IMR-90 (cell line): Measurements from ENCODE around the gene TANGO2. TPM values are rescaled to one million over a fixed set of nuclear protein-coding genes. Genes with fewer than 3 reads are reported as not detected.

Experiments used
- ATAC-seq: fragments of 200-7000 bp; cut with Tn5 transposase; 2 replicates; pipeline ENCODE4 v1.9.1; 2020; ENCODE audit warnings: low read depth, mild to moderate bottlenecking, moderate library complexity
- BruUV-seq: library from RNA; stranded (reverse); fragments of 400-500 nt; replicated peaks from 2 replicates; lab custom pipeline; 2021; lab: Mats Ljungman, UMichigan
- CTCF ChIA-PET: fragments of 300-600 bp; formaldehyde crosslinking; extraction: SDS; loops from one replicate; lab custom pipeline; 2021; ENCODE audit warnings: antibody characterized with exemption; lab: Yijun Ruan, JAX
- POLR2A ChIA-PET: fragments of 300-600 bp; sonication (Branson Sonifier 250); formaldehyde crosslinking; loops from one replicate; lab custom pipeline; 2022; ENCODE audit warnings: antibody characterized with exemption; ENCODE audit not compliant: unreplicated experiment; lab: Charles Lee
- DNase-seq: peaks from one replicate; pipeline ENCODE4 v3.0.0; 2013
- H2AFZ ChIP-seq: replicated peaks from 2 replicates; pipeline ENCODE3; 2013; ENCODE audit warnings: low read length, mild to moderate bottlenecking; ENCODE audit not compliant: poor library complexity
- H2AK5ac ChIP-seq: 2 replicates; pipeline ENCODE4 v1.6.1; 2013; ENCODE audit warnings: low read depth, low read length, inconsistent platforms
- H2AK9ac ChIP-seq: replicated peaks from 2 replicates; pipeline ENCODE3; 2013; ENCODE audit warnings: mild to moderate bottlenecking, low read depth, low read length, moderate library complexity; ENCODE audit not compliant: poor library complexity
- H2BK120ac ChIP-seq: 2 replicates; pipeline ENCODE4 v1.6.1; 2013; ENCODE audit warnings: low read depth, low read length, inconsistent platforms
- H2BK15ac ChIP-seq: 3 replicates; pipeline ENCODE4 v1.6.1; 2013; ENCODE audit warnings: low read depth, low read length, inconsistent platforms
- H2BK20ac ChIP-seq: 2 replicates; pipeline ENCODE4 v1.6.1; 2013; ENCODE audit warnings: low read depth, mild to moderate bottlenecking, inconsistent platforms, low read length, moderate library complexity
- H2BK5ac ChIP-seq: 2 replicates; pipeline ENCODE4 v1.6.1; 2013; ENCODE audit warnings: mild to moderate bottlenecking, low read depth, low read length, inconsistent platforms; ENCODE audit not compliant: poor library complexity, severe bottlenecking
- H3K14ac ChIP-seq: replicated peaks from 2 replicates; pipeline ENCODE4 v1.6.1; 2013; ENCODE audit warnings: low read depth, low read length, inconsistent platforms
- H3K18ac ChIP-seq: 2 replicates; pipeline ENCODE4 v1.6.1; 2013; ENCODE audit warnings: low read depth, low read length, control low read depth
- H3K23ac ChIP-seq: 2 replicates; pipeline ENCODE4 v1.6.1; 2013; ENCODE audit warnings: low read depth, low read length, inconsistent platforms
- H3K27ac ChIP-seq: 2 replicates; pipeline ENCODE4 v1.5.1; 2013; ENCODE audit warnings: mild to moderate bottlenecking, control low read depth, low read length; ENCODE audit not compliant: insufficient read depth
- H3K27me3 ChIP-seq: 2 replicates; pipeline ENCODE4 v1.6.1; 2013; ENCODE audit warnings: low read length; ENCODE audit not compliant: control insufficient read depth, insufficient read depth
- H3K36me3 ChIP-seq: 2 replicates; pipeline ENCODE4 v1.6.1; 2013; ENCODE audit warnings: low read length, mixed read lengths; ENCODE audit not compliant: control insufficient read depth, insufficient read depth
- H3K4ac ChIP-seq: 2 replicates; pipeline ENCODE4 v1.6.1; 2013; ENCODE audit warnings: low read depth, low read length, inconsistent platforms
- H3K4me1 ChIP-seq: 2 replicates; pipeline ENCODE4 v1.6.1; 2013; ENCODE audit warnings: low read length, mixed read lengths; ENCODE audit not compliant: control insufficient read depth, insufficient read depth
- H3K4me2 ChIP-seq: 2 replicates; pipeline ENCODE4 v1.6.1; 2013; ENCODE audit warnings: low read depth, mild to moderate bottlenecking, control low read depth, low read length, moderate library complexity
- H3K4me3 ChIP-seq: 2 replicates; pipeline ENCODE4 v1.5.1; 2013; ENCODE audit warnings: low read depth, mild to moderate bottlenecking, control low read depth, low read length, moderate library complexity; ENCODE audit not compliant: insufficient read depth
- H3K56ac ChIP-seq: 2 replicates; pipeline ENCODE4 v1.6.1; 2013; ENCODE audit warnings: low read length, inconsistent platforms; ENCODE audit not compliant: insufficient read depth; ENCODE audit errors: extremely low read depth
- H3K79me1 ChIP-seq, 2 experiments: 2 replicates each; pipeline ENCODE4 v1.6.1; 2013; ENCODE audit warnings: low read length in 2 of 2, inconsistent platforms in 1 of 2, low read depth in 1 of 2
- H3K9ac ChIP-seq: 2 replicates; pipeline ENCODE4 v1.6.1; 2013; ENCODE audit warnings: low read depth, low read length, control low read depth
- H3K9me1 ChIP-seq: 2 replicates; pipeline ENCODE4 v1.6.1; 2013; ENCODE audit warnings: low read length, inconsistent platforms; ENCODE audit not compliant: insufficient read depth
- H3K9me3 ChIP-seq: 2 replicates; pipeline ENCODE4 v1.6.1; 2013; ENCODE audit warnings: low read length; ENCODE audit not compliant: control insufficient read depth, insufficient read depth
- H4K20me1 ChIP-seq: 2 replicates; pipeline ENCODE4 v1.6.1; 2013; ENCODE audit warnings: low read length, inconsistent platforms; ENCODE audit not compliant: insufficient read depth
- H4K5ac ChIP-seq: 2 replicates; pipeline ENCODE4 v1.6.1; 2013; ENCODE audit warnings: mild to moderate bottlenecking, low read depth, low read length, control low read depth
- H4K8ac ChIP-seq, 2 experiments: 2 replicates each; pipeline ENCODE4 v1.6.1; 2013; ENCODE audit warnings: low read depth in 2 of 2, low read length in 2 of 2, control low read depth in 1 of 2, inconsistent platforms in 1 of 2
- H4K91ac ChIP-seq: 2 replicates; pipeline ENCODE4 v1.6.1; 2013; ENCODE audit warnings: low read depth, low read length, inconsistent platforms; ENCODE audit not compliant: insufficient read depth
- BHLHE40 ChIP-seq: fragments of 150-350 bp; IDR thresholded peaks from 2 replicates; pipeline ENCODE4 v1.6.1; 2016; ENCODE audit warnings: mild to moderate bottlenecking, low read depth, low read length
- CEBPB ChIP-seq: IDR thresholded peaks from 2 replicates; pipeline ENCODE4 v1.6.1; 2012; ENCODE audit warnings: low read depth, low read length, improper control_type of control experiment
- CHD1 ChIP-seq: IDR thresholded peaks from 2 replicates; pipeline ENCODE4 v1.6.1; 2012; ENCODE audit warnings: low read depth, low read length, improper control_type of control experiment
- CTCF ChIP-seq: conservative IDR thresholded peaks from 2 replicates; pipeline ENCODE4 v1.5.1; 2012; ENCODE audit warnings: mild to moderate bottlenecking, low read depth, low read length, improper control_type of control experiment
- FOS ChIP-seq: fragments of 150-350 bp; IDR thresholded peaks from 2 replicates; pipeline ENCODE4 v1.6.1; 2016; ENCODE audit warnings: low read depth, low read length
- MAFK ChIP-seq: IDR thresholded peaks from 2 replicates; pipeline ENCODE4 v1.6.1; 2012; ENCODE audit warnings: low read depth, low read length, improper control_type of control experiment
- MAZ ChIP-seq: IDR thresholded peaks from 2 replicates; pipeline ENCODE4 v1.6.1; 2012; ENCODE audit warnings: low read depth, mild to moderate bottlenecking, low read length, improper control_type of control experiment, moderate library complexity, borderline replicate concordance
- MXI1 ChIP-seq: IDR thresholded peaks from 2 replicates; pipeline ENCODE4 v1.6.1; 2012; ENCODE audit warnings: low read depth, mild to moderate bottlenecking, low read length, moderate library complexity, borderline replicate concordance
- NFE2L2 ChIP-seq: fragments of 150-350 bp; IDR thresholded peaks from 2 replicates; pipeline ENCODE4 v1.6.1; 2016; ENCODE audit warnings: low read depth, mild to moderate bottlenecking, low read length
- RAD21 ChIP-seq: IDR thresholded peaks from 2 replicates; pipeline ENCODE4 v1.6.1; 2012; ENCODE audit warnings: low read length, improper control_type of control experiment
- RCOR1 ChIP-seq: IDR thresholded peaks from 2 replicates; pipeline ENCODE4 v1.6.1; 2012; ENCODE audit warnings: mild to moderate bottlenecking, low read length, improper control_type of control experiment; ENCODE audit not compliant: insufficient replicate concordance
- RFX5 ChIP-seq: IDR thresholded peaks from 2 replicates; pipeline ENCODE4 v1.8.0; 2012; ENCODE audit warnings: low read depth, mild to moderate bottlenecking, low read length, moderate library complexity
- SMC3 ChIP-seq: fragments of 150-350 bp; IDR thresholded peaks from 2 replicates; pipeline ENCODE4 v1.6.1; 2016; ENCODE audit warnings: low read depth, mild to moderate bottlenecking, antibody characterized with exemption, low read length, moderate library complexity
- WGBS, 2 experiments: methylation state at CpG; one replicate each; pipeline versions ENCODE4 v1.1.5 to v1.1.7; 2013; ENCODE audit warnings: missing lambda C conversion rate in 2 of 2; ENCODE audit not compliant: insufficient read length in 1 of 2; ENCODE audit errors: extremely low coverage in 2 of 2; 5-methylcytosine and 5-hydroxymethylcytosine counted together
- dilution Hi-C: fragments of 300-500 bp; cut with HindIII; formaldehyde crosslinking; loops from one replicate; pipeline ENCODE4 v1.14.3; 2018; ENCODE audit warnings: low sequenced_read_pairs; ENCODE audit not compliant: unreplicated experiment
- in situ Hi-C: fragments of 300-500 bp; cut with MboI; formaldehyde crosslinking; loops from 3 replicates; pipeline ENCODE4 v1.14.3; 2019; ENCODE audit warnings: low sequenced_read_pairs, inconsistent platforms, mixed read lengths
- intact Hi-C: fragments of 100-400 bp; cut with micrococcal nuclease; formaldehyde crosslinking; loops from 2 replicates; pipeline ENCODE4 v1.10.0; 2022
- polyA plus RNA-seq, 3 experiments: library from polyadenylated mRNA; depleted of rRNA; stranded (reverse); fragments of >200 nt; gene quantifications; 2 replicates each; pipeline ENCODE4 v1.2.3, GENCODE V29; 2012; ENCODE audit warnings: low replicate concordance in 1 of 3
- total RNA-seq: library from RNA; depleted of rRNA; stranded (reverse); fragments of >200 nt; gene quantifications from 2 replicates; pipeline ENCODE4 v1.2.3, GENCODE V29; 2012

The TANGO2 gene
- total and polyA plus RNA-seq, 2 of the 4 experiments (the other 2 are of a cell fraction), result 45.1 to 75.1 TPM

GRCh38 chr22:20003304-20003703, 17.6 kb upstream of the TANGO2 start:
- ChIA-PET POLR2A (no interaction called here), CTCF (interaction anchor here (1.5 kb wide), 1 partner anchor 10 kb away, joined by 5 read pairs; no protein-coding TSS in a partner anchor)
- no peak overlapping the region for H2BK15ac ChIP-seq
- H3K4ac ChIP-seq, result no peak overlapping the region
- no peak overlapping the region for H3K18ac ChIP-seq
- in situ Hi-C loops (no loop called here), intact Hi-C loops (no loop called here), dilution Hi-C loops (no loop called here)
- H4K20me1 ChIP-seq, result no peaks in the 10 kb centered on the region
- peaks cover 5% of the 10 kb centered on the region for H3K27me3 ChIP-seq
- H3K4me1 ChIP-seq, result peaks cover 9% of the 10 kb centered on the region; the same call in 1 of the 2 replicates
- TF ChIP-seq RCOR1, result no peak
- no peak for TF ChIP-seq NFE2L2
- TF ChIP-seq MAFK, result no peak
- TF ChIP-seq FOS, result no peak
- TF ChIP-seq BHLHE40, result no peak
- TF ChIP-seq CEBPB, result no peak
- TF ChIP-seq CTCF, result no peak
- no peak for TF ChIP-seq MAZ
- no peak for TF ChIP-seq RAD21
- TF ChIP-seq CHD1, result no peak
- no peak for TF ChIP-seq MXI1
- TF ChIP-seq SMC3, result no peak
- no peak for TF ChIP-seq RFX5
- no peak overlapping the region for H2BK20ac ChIP-seq
- ATAC-seq (no peak), DNase-seq (no peak)
- H3K9me3 ChIP-seq, result peaks cover 1% of the 10 kb centered on the region; the same call in 1 of the 2 replicates
- H3K56ac ChIP-seq, result no peak overlapping the region
- H3K4me3 ChIP-seq, result no peak overlapping the region
- no peak overlapping the region for H2BK5ac ChIP-seq
- H3K9me1 ChIP-seq, result no peaks in the 10 kb centered on the region
- H2AK5ac ChIP-seq, result no peak overlapping the region
- no TSS peak for BruUV-seq
- H4K91ac ChIP-seq, result no peak overlapping the region
- no peak overlapping the region for H2BK120ac ChIP-seq
- H2AK9ac ChIP-seq, result no peak overlapping the region
- H3K79me1 ChIP-seq, result no peaks in the 10 kb centered on the region
- H3K36me3 ChIP-seq, result no peaks in the 10 kb centered on the region
- no peak overlapping the region for H3K27ac ChIP-seq
- no peak overlapping the region for H4K8ac ChIP-seq
- WGBS, 2 experiments, result no CpG with 5 or more reads among the region's 1 CpG
- no peak overlapping the region for H3K4me2 ChIP-seq
- no peak overlapping the region for H3K23ac ChIP-seq
- no peak overlapping the region for H4K5ac ChIP-seq
- H3K9ac ChIP-seq, result no peak overlapping the region
- H2AFZ ChIP-seq, result no peak overlapping the region
- H3K14ac ChIP-seq, result no peak overlapping the region
